Measurements from ENCODE around the gene WDR41.

- TF ChIP-seq CTCF (conservative IDR thresholded peaks at IDR 0.05) (no peak), EZH2 (IDR thresholded peaks at IDR 0.05; ENCODE audit: low read depth) (no peak)
Observed at GRCh38 chr5:77407152-77407551, 85.0 kb downstream of the WDR41 start.
